GM21367 (cell line): ENCODE data around the gene LTBP3.

Experiments
- ATAC-seq: cut with Tn5 transposase; IDR thresholded peaks from one replicate; pipeline ENCODE4 v1.9.1; 2021; ENCODE audit not compliant: unreplicated experiment

The LTBP3 gene

GRCh38 chr11:65558002-65558929, at the start of gene LTBP3:
TSS of gene LTBP3 (minus strand) at chr11:65558359. CDS start at chr11:65557959, 400 bp downstream.
- no peak for ATAC-seq

GRCh38 chr11:65606876-65607613, 48.9 kb upstream of the LTBP3 start:
- no peak for ATAC-seq

- ATAC-seq = no peak
Measured at GRCh38 chr11:65604258-65604657, 46.1 kb upstream of the LTBP3 start.

GRCh38 chr11:65599955-65600246, 41.7 kb upstream of the LTBP3 start:
- no peak for ATAC-seq

- no peak for ATAC-seq
Measured at GRCh38 chr11:65599216-65599954, 41.2 kb upstream of the LTBP3 start.

- no peak for ATAC-seq
Measured at GRCh38 chr11:65598258-65598699, 40.1 kb upstream of the LTBP3 start.

GRCh38 chr11:65596520-65596919, 38.4 kb upstream of the LTBP3 start:
- no peak for ATAC-seq

- ATAC-seq = no peak
Measured at GRCh38 chr11:65595543-65596281, 37.6 kb upstream of the LTBP3 start, which contains the start of gene KCNK7. TSS of gene KCNK7 (minus strand) at chr11:65595800. CDS start at chr11:65595772, 28 bp downstream.

GRCh38 chr11:65595131-65595530, 37.0 kb upstream of the LTBP3 start:
- ATAC-seq = no peak

- ATAC-seq = no peak
Measured at GRCh38 chr11:65593518-65594414, 35.6 kb upstream of the LTBP3 start.

GRCh38 chr11:65592858-65593517, 34.8 kb upstream of the LTBP3 start:
- no peak for ATAC-seq

GRCh38 chr11:65591939-65592857, 34.0 kb upstream of the LTBP3 start:
- ATAC-seq = no peak

GRCh38 chr11:65590240-65590738, 32.1 kb upstream of the LTBP3 start:
- no peak for ATAC-seq

- ATAC-seq = no peak
Measured at GRCh38 chr11:65589444-65590239, 31.5 kb upstream of the LTBP3 start.

GRCh38 chr11:65588199-65589054, 30.3 kb upstream of the LTBP3 start:
- peak; percentile 64 for ATAC-seq

- ATAC-seq = no peak
Measured at GRCh38 chr11:65586676-65587075, 28.5 kb upstream of the LTBP3 start.
